SH-SY5Y (cell line): ENCODE results near the gene C1orf116.

Experiments used
- GATA2 ChIP-seq: IDR thresholded peaks from 2 replicates; pipeline ENCODE4 v1.6.1; 2011; ENCODE audit warnings: mild to moderate bottlenecking, low read depth, low read length
- GATA3 ChIP-seq: IDR thresholded peaks from 2 replicates; pipeline ENCODE4 v1.6.1; 2011; ENCODE audit warnings: low read depth, mild to moderate bottlenecking, low read length, moderate library complexity

GRCh38 chr1:207026104-207026534 lies 6.4 kb downstream of the C1orf116 start:
- TF ChIP-seq GATA2 (no peak), GATA3 (no peak)
